IPS-NIHi7 (cell line): ENCODE data around the gene KLF7.

Experiments
- DNase-seq: peaks from one replicate; pipeline ENCODE4 v3.0.0; 2012; ENCODE audit warnings: mixed read lengths; ENCODE audit errors: extremely low spot score

The KLF7 gene

DNA sequence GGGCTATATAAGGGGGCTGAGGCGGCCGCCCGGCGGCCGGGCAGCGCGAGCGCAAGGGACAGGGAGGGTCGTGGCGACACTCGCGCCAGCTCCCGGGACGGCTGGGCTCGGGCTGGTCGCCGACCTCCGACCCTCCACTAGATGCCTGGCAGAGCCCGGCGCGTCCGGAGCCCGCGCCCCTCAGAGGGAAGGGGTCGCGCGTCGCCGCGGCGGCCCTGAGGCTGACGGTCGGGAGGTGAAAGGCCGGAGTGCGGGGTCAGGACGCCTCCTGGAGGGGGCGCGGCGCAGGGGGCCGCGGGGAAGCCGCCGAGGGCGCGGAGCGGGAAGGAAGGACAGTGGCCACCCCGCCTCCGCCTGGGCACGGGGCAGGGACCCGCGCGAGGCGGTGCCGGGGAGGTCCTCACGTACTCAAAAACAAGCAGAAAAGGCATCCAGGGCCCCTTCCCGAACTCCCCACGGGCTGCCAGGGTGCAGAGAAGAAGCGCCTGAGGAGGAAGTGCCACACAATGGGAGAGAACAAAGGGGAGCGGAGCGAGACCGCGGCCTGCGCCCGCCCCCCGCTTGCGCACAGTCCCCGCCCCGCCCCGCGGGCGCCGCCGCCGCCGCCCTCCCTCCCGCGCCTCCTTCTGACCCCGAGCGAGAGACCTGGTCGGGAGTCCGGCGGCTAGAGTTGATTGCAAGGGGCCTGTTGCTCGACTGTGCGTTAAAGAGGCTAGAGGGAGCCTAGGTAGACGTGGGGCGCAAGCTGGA, 776 bp upstream of the KLF7 start:
- peak; percentile 81 for DNase-seq

DNA sequence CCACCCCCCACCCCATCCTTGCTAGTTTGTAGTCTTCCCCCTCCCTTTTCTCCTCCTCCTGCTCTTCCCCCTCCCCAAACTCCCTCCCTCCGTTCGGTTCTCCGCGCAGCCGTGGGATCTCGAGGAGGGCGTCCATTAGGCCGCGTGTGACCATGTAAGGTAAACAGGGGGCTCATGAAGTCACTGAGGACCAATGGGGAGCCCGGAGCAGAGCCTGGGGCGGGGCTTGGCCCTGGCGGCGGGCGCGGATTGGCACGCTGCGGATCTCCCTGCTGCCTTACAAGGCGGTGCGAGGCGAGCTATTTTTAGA, 246 bp upstream of the KLF7 start:
- DNase-seq = peak; percentile 97

DNA sequence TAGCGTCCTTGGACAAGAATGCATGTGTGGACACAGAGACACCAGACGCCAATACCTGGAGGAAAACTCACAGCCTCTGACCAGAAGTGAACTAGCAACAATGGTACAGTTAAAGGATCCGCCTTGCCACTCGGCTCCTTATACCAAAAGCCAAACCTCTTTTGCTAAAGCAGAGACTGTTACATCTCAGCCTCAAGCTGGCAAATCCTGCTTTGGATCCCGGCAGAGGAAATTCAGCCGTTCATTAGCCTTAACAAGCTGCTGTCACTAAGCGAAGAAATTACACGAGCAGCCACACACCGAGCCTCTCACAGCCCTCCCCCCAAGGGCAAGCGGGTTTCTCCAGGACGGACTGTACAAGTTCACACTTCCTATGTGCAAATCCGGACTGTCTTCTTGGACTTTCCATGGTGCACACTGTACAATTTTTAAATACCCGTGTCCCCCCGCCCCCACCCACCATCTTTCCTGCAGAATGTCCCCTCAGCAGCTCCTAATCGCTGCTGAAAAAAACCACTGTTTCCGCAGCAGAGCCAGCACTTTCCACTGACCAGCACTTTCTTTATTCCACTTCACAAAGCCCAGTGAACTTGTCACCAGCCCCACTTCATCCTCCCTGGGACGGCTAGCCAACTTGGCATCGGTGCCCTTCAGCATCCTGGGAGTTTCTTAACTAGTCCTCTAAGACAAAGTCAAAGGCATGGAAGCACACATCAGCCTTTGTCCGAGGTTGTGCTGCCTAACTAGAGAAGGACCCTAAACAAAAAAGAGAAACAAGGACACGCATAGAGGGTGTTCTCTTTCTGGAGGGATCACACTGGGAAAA, 1.5 kb downstream of the KLF7 start:
- DNase-seq = no peak

DNA sequence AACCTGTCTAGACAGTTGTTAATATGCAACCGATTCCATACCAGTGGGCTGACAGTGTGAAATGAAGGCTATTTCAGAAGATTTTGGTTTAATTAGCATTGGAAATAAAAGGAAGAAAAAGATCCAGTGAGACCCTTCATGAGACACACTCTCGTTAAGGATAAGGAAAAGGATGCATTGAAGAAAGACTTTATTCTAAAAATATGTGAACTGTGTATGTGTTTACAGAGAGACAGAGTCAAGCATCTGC, 2.1 kb downstream of the KLF7 start:
- no peak for DNase-seq

DNA sequence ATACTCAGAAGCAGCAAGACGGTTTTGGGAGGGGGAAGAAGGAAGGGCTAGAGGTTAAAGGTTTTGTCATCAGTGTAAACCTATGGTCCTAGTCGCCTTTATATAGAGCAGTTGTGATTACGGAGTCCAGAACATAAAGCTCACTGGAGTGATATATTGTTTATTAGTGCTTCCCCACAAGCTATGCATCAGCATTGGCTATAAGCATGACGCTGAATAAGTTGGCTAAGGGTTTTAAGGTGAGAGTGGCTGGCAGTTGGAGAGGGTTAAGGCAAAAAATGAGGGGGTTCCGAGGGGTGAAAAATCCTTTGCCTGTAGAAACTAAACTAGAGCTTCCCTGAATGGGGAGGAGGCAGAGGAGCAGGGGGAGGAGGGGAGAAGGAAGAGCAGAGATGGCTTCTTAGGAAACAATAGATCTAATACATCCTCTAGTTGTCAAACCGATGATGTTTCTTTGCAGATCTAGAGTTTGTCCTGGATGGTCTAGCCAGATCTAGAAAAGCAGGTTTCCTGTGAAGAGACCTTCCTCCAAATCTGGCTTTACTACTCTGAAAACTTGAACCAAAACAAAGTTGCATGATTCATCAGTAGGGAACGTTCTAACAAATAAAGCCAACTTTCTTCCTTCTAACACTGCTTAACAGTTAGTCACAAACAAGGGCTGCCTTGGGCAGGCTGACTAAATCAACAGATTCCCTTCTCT, 2.5 kb downstream of the KLF7 start:
- no peak for DNase-seq

DNA sequence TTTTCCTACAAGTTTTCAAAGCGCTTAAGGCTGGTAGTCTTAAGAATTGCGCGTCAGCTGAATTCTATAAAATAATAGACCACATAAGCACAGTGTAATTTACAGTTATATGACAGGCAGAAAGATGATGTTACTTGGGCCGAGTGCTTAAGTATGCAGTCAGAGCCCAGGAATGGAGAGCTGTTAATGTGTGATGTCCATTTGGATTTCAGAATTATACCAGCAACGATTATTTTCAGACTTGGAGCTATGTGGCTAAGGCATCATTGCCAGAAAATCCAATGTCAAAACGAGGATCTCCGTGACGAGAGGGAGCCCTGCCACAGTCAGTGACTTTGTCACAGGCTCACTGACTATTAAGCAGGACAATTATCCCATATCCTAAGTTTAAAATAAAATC, 3.4 kb downstream of the KLF7 start:
- DNase-seq = no peak

DNA sequence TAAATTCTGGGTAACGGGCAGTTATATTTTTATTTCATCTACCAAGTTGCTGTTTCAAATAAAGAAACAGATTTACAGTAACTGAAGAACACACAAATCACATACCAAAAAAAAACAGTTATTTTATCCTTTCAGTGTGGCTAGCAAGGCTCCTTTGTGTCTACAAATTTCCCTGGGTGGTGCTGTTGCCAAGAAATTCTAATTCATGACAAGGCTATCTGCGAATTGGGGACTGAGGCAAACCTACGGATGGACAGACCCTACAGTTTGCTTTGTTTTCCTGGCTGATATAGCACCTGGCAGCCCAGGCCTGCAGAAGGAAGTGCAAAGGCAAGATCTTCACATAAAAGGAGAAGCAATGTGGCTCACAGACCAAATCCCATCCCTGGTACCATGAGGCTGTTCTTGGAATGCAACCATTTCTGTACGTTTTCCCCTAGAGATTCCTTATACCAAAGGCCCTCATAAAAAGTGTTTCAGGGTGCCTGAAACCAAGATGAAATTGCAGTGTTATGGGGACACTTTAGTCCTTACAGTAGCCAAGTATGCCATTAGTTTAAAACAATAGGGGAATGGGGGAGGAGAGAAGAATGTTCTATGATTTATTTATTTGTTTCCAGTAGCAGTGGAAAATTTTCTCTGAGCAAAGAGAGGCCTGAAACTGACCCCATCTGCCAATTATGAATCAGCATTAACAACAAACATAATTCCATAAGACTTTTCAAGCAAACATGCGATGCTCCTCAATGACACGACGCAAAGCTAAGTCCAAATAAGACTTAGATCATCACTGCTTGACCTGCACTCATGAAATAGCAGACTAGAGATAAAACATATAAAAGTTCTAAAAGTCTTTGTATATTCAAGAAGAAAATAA, 4.3 kb downstream of the KLF7 start:
- DNase-seq = no peak

DNA sequence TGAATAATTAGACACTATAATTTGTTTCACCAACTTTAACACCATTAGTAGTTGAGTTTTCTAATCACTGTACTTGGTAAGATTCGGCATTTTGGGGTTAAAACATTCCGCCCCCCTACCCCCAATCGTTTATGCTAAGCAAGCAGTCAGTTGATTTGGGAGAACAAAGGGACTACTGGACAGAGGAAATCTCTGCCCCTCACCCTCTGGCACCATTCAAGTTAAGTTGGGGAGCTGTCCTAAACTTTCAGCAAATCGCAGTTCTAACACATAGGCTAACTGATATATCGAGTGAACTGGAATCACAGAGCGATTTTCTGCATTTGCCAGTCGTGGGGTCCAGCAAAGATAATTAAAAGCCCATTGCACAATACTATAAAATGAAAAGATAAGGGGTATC, 5.6 kb downstream of the KLF7 start:
- DNase-seq = no peak

DNA sequence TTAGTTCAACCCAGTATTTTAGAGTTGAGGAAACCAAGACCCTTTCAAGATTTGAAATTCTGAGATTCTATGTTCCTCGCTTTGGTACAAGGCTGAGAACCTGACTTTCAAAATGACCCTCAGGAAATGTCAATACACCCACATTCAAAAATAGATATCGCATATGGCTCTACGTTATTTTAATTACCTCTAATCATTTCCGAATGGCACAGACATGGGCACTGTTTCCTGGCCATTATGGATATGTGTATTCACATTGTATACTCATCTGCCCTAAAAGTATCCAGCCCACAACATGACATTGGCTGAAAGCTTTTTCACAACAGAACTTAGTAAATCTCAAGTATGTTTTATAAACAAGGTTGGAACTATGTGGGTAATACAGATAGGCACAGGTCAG, 6.7 kb downstream of the KLF7 start:
- DNase-seq = no peak

DNA sequence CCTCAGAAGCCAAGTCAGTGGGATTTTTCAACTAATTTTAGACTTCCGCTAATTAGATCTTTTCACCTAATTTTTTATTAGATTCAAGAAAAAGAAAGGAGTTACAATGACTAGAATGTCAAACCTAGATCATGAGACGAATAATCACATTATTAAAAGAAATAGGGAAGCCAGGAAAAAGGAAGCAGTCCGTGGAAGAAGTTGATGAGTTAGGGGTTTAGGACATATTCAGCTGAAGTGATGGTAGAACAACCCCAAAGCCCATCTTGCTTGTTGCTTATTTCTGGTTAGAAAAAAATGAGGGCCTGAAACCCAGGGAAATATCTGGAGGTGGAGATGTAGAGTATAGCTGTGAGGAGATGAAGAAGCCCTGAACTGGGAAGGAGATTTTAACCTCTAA, 8.0 kb downstream of the KLF7 start:
- DNase-seq = no peak

DNA sequence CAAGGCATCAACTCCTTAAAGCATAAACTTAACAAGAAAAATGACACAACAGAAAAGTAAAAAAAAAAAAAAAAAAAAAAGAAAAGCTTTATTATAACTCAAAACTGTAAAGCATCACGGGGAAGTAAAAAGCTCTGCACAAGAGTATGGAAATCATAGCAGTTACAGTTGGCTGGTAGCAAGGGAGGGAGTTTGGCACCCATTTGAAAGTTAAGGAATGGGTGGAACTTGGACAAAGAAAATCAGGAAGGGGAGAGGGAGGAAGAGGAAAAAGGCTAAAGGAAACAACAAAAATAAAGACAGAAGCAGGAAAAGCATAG, 8.6 kb downstream of the KLF7 start:
- DNase-seq = no peak

DNA sequence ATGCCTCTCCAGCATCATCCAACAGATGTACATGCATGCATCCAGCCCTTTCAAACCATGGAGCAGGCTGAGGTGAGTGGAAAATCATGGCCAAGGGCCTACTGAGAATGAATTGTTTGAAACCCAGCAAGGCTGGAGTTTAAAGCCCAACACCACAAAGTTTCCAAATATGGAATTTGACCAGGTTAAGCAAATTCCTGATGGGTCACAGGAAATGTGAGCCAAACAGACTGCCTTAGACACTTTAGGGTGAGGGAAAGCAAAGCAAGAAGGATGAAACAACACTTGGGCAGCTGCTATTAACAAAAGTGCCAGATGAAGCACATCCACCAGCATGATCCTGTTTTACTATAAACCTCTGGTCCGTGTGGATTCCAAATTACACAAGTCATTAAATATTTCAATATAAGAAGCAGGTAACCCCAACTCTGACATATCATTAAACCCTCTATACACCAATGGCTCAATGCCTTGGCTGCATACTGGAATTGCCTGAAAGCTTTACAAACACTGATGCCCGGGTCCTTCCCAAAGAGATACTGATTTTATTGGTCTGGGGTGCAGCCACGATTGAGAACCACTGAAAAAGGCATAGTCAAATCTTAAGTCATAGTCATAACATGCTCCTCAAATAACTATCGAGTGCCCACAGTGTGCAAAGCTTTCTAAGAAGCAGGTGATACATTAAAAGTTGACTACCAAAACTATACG, 9.1 kb downstream of the KLF7 start:
- no peak for DNase-seq

DNA sequence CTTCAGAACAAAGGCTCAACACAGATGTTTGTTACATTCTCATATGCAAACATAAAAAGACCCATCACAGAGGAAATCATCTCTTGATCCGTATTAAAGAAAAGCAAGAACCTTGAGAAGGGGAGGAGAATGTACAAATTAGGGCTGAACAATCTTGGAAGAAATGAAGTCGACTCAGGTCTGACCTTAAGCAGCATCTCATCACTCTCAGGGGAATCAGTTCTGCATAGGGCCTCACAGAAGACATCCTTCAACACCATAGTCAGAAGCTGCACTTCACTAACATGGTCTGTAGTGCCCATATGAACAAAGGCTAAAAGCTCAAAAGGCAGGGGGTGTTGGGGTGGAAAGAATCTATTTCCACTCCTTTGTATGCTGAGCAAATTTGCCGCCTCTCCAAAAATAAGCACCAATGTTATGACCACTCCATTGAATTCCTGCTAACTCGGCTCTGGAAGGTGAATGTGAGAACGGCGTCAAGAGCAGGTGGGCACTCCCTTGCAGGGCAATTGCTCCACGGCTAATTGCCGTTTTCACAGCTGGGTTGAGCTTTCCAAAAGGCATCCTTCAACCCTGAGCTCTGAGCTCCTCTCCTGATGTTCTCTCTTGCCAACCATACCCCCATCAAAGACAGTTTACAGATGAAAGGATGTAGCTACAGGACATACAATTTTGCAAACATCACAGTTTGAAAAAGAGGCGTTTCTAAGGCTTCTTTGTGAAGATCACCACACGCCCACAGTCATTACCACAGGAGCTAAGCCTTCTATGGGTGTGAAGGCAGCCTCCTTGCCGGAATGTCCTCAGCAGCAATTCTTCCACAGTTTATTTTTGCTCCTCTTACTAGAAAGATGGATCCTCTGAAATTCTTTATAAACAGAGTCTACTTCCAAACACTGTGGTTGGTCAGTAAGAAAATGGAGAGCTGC, 10.0 kb downstream of the KLF7 start:
- DNase-seq = no peak

DNA sequence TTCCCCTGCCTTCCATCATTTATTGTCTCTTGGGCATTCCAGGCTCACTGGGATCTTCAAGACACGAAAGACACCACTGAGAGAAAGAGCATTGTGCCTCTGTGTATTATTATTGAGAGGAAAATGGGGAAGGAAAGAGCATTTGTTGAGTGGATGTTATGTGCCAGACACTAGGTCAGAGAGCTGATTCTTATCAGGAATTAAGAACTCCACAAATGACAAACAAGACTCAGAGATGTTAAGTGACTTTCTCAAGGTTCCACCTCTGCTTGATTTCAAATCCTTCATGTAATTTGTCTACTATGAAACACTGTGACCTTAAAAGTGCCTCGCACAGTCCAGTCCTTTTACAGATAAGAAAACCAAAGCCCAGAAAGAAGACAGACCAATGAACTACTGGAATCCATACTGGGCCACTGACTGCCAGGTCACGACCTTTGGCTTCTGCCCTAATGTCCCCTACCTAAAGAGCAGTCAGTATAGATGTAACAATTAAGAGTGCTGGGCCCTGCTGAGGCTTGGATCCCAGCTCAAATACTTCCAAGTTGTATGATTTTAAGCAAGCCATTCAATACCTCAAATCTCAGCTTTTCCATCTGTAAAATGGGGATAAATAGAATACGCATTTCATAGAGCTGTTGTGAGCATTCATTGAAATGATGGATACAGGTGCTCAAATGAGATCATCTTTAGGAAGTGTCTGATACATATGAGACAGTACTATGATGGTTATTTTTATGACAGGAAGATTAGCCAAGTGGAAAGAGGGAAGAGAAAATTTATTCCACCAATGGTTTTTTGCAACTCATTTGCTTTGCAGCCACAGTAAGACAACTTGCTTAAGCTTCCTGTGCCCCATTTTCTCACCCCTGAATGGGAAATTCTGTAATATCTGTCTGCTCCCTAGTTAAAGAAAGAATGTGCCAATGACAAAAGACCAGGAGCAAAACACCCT, 10.9 kb downstream of the KLF7 start:
- no peak for DNase-seq

DNA sequence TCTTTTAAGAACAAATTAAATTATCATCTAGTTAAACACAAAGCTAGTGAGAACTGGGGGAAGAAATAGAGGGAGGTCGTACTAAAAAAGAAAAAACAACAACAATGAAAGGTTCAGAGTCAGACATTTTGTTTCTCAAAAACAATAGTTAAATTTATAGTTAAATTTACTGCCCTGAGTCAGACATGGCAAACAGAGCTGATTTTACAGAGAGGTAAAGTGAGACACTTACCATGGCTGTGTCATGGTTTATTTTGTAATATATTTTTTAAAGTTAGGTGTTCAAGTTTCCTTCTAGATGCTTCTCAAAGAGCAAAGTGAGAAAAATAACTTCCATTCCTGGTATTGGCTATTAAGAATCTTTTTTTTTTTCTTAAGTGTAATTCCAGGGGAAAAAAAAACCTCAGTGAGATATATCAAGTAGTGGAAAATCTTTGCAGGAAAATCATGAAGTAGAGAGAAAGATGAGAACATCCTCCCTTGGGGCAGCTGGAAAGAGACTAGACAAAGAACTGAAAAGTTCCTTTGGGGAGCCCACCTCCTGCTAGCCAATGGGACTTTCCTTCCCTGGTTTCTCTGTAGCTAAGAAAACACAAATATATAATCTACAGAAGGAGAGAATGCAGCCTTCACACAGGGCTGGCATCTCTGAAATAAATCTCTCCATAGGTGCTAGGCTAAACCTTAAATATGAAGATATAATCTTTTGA, 12.3 kb downstream of the KLF7 start:
- no peak for DNase-seq

DNA sequence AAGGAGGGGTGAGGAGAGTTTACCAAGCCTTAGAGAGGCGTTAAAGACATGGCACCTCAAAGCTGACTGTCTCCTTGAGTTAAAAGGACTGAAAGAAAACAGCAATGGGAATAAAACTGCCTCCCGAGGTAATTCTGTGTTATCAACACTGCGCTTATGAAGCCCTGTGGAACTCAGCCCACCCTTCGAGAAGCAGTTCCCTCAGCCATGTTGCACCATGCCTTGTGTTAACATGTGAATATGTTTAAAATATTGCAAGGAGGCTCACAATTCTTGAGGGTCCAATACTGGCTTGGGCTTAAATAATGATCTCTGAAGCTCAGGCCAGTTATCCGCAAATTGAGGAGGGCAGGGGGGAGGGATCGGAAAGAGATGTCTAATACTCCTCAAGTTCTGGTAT, 14.7 kb downstream of the KLF7 start:
- no peak for DNase-seq

DNA sequence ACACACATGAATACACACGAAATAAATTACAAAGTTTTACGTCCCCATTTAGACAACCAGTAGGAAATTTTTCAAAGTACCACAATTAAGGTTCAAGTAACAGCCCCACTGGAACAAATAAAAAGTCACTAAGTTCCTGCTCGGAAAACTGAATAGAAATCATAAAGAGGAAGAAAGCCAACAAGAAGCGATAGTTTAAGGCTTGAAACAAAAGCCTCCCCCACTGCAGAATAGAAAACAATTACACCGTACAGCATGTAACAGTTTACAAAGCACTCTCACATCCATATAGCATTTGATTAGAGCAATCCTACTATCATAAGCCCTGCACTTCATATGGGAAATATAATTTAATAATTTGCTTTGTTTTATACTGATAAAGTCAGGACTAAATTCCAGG, 15.5 kb downstream of the KLF7 start:
- no peak for DNase-seq

DNA sequence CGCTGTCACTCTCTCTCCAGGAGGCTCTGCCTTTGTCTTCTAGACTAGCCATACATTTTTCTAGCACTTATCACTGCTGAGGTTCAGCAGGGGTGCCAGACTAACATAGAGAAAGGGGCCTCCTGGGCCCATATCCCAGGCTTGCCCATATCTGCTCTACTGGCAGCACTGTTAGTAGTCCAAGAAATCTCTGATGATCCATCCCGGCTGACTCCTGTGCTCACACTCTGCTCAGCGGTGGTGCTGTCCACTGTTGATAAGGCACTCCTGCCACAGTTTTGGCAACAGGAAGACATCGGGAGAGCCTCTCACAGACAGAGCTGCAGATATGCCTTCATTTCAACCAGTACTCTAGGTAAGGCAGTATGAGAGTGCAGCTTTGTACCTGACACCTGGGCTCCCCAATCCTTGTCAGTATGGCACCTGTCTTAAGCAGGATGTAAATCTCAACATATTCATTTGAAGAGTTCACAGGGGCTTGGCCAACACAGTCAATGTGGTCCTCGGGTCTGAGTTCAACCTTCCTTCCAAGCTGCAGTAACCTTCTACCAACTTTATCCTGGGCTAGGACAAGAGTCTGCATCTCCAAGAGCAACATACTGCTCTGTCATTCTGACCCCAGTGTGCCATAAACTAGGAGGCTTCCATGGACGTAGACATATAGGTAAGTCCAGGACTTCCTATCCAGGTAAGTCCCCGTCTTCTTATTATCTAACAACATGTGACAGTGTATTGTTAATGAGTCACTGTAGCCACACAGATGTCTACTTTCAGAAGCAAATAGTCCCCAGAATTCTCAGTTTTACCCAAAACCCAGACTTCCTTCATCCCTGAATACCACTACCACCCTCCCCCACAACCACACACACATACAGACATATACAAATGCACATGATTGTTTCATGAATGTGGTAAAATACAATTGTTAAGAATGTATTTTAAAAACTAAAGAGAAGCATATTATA, 16.2 kb downstream of the KLF7 start:
- DNase-seq = no peak
